ENCODE results near the gene UTS2.

The UTS2 gene, protein sequence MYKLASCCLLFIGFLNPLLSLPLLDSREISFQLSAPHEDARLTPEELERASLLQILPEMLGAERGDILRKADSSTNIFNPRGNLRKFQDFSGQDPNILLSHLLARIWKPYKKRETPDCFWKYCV

DNA sequence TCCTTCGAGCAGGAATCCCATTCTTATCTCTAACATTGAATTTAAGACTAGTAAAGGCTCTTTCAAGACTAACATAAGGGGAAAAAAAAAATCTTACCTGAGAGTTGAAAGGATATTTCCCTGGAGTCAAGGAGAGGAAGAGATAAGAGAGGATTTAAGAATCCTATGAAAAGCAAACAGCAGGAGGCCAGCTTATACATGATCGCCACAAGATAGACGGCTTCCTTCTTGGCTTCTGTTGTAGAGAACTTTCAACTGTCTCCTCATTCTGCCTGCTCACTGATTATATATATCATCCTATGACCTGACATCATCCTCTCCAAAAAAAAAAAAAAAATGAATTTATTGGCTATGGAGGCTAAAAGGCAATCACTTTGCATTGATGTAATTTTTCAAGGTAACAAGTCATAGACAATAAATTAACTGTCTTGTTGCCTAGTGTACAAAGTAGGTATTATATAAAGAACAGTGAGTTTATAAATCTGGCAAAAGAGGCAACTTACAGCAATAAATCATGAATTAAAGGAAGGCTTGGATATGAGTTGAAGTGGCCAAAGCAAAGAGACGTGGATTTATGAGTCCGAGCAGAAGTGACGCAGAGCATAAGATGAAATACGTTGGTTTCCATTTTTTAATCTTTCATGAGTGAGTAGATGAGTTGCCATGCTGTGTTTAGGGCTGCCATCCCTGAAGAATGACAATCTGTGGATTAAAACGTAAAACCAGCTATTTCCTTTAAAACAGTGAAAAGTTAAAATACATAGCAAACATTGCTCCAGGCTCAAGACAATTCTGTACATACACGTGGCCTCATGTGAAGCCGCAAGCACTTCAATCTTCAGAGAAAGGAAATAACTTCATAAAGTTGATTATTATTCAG is at the start of gene UTS2:
UTS2 (minus strand) TSS at position 262 of the 880 bp plus-strand sequence; CDS start at position 200, 62 bp downstream.
- DNase-seq: no peak
- in situ Hi-C loops (cut with HindIII; ENCODE audit: low pct_ligation_motif_present, low pct_unique_long_range_greater_than_20kb, low sequenced_read_pairs): no loop called here

DNA sequence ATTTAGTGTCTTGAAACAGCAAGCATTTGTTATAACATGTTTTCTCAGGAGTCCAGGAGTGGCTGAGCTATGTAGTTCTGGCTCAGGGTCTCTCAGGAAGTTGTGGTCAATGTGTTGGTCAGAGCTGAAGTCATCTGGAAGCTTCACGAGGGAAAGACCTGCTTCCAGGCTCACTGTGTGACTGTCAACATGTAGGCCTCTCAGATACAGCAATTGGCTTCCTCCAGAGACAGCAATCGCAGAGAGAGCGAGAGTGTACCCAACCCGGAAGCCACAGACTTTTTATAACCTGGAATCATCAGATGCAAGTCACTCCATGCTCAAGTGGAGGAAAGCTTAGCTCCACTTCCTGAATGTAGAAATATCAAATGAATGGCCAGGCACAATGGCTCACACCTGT is 46.9 kb upstream of the UTS2 start:
- DNase-seq: no peak
- in situ Hi-C loops (cut with HindIII; ENCODE audit: low pct_ligation_motif_present, low pct_unique_long_range_greater_than_20kb, low sequenced_read_pairs): no loop called here

- no peak for DNase-seq
- in situ Hi-C loops (cut with HindIII; ENCODE audit: low pct_ligation_motif_present, low pct_unique_long_range_greater_than_20kb, low sequenced_read_pairs): no loop called here
These were observed 46.1 kb upstream of the UTS2 start for GRCh38 chr1:7898962-7899361.

GRCh38 chr1:7896994-7897393 is 44.1 kb upstream of the UTS2 start:
- DNase-seq: no peak
- in situ Hi-C loops (cut with HindIII; ENCODE audit: low pct_ligation_motif_present, low pct_unique_long_range_greater_than_20kb, low sequenced_read_pairs): no loop called here

- DNase-seq: peak; percentile 9
- in situ Hi-C loops (cut with HindIII; ENCODE audit: low pct_ligation_motif_present, low pct_unique_long_range_greater_than_20kb, low sequenced_read_pairs): no loop called here
These were observed 40.8 kb upstream of the UTS2 start for GRCh38 chr1:7893529-7894180.

- no peak for DNase-seq
- in situ Hi-C loops (cut with HindIII; ENCODE audit: low pct_ligation_motif_present, low pct_unique_long_range_greater_than_20kb, low sequenced_read_pairs): no loop called here
These were observed 38.9 kb upstream of the UTS2 start for GRCh38 chr1:7891804-7892203.

DNA sequence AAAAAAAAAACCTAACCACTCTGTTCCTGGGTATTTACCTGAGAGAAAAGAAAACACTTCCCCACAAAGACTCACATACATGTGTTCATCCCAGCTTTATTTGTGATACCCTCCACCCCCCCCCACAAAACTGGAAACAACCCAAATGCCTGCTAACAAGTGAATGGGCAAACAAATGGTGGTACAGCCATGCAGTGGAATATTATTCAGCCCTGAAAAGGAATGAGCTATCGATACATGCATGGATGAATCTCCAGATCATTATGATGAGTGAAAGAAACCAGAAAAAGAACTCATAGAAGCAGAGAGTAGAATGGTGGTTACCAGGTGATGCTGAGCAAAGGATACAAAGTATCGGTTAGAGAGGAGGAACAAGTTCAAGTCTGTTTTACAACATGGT is 38.0 kb upstream of the UTS2 start:
- in situ Hi-C loops (cut with HindIII; ENCODE audit: low pct_ligation_motif_present, low pct_unique_long_range_greater_than_20kb, low sequenced_read_pairs): no loop called here

GRCh38 chr1:7888248-7889081 is 35.6 kb upstream of the UTS2 start:
- in situ Hi-C loops (cut with HindIII; ENCODE audit: low pct_ligation_motif_present, low pct_unique_long_range_greater_than_20kb, low sequenced_read_pairs): no loop called here

More for the DNA sequence above, 38.0 kb upstream of the UTS2 start:
- no peak for DNase-seq

DNA sequence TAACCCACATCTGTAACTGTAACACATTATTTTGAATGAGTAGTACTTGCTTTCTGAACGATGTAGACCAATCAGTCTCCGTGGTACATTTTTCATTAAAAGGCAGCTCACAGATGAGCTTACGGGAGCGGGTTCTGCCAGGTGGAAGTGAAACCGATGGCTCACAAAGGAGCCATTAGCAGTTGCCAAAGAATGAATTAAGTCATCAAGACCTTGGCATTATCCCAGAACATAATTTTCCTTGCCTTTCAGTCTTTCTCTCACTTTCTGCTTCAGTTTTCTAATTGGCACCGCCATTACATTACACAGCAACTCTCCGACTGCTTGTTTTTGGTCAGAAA is 33.5 kb upstream of the UTS2 start:
- DNase-seq: no peak
- in situ Hi-C loops (cut with HindIII; ENCODE audit: low pct_ligation_motif_present, low pct_unique_long_range_greater_than_20kb, low sequenced_read_pairs): no loop called here

More at GRCh38 chr1:7888248-7889081, 35.6 kb upstream of the UTS2 start:
- DNase-seq: no peak

GRCh38 chr1:7885513-7886404 is 32.9 kb upstream of the UTS2 start:
- DNase-seq: no peak
- in situ Hi-C loops (cut with HindIII; ENCODE audit: low pct_ligation_motif_present, low pct_unique_long_range_greater_than_20kb, low sequenced_read_pairs): no loop called here

DNA sequence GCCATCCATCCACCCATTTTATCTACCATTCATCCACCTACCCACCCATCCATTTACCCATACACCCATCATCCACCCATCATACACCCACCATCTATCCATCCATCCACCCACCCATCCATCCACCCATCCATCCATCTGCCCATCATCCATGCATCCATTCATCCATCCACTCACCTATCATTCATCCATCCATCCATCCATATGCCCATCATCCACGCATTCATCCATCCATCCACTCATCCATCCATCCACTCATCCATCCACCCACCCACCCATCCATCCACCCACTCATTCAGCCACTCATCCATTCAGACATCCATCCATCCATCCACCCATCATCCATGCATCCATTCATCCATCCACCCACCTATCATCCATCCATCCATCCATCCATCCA is 31.9 kb upstream of the UTS2 start:
- in situ Hi-C loops (cut with HindIII; ENCODE audit: low pct_ligation_motif_present, low pct_unique_long_range_greater_than_20kb, low sequenced_read_pairs): no loop called here
- DNase-seq: no peak

GRCh38 chr1:7879228-7879627 is 26.4 kb upstream of the UTS2 start:
- in situ Hi-C loops (cut with HindIII; ENCODE audit: low pct_ligation_motif_present, low pct_unique_long_range_greater_than_20kb, low sequenced_read_pairs): no loop called here
- no peak for DNase-seq

DNA sequence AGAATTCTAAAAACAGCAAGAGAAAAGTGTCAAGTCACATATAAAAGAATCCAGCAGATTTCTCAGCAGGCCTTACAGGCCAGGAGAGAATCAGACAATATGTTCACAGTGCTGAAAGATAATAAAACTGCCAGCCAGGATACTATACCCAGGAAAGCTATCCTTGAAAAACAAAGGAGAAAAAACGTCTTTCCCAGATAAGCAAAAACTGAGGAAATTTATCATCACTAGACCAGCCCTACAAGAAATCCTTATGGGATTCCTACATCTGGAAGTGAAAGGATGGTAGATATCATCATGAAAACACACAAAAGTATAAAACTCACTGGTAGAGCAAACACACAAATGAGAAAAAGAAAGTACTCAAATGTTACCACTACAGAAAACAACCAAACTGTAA is 25.2 kb upstream of the UTS2 start:
- DNase-seq: no peak
- in situ Hi-C loops (cut with HindIII; ENCODE audit: low pct_ligation_motif_present, low pct_unique_long_range_greater_than_20kb, low sequenced_read_pairs): no loop called here

- DNase-seq: no peak
- in situ Hi-C loops (cut with HindIII; ENCODE audit: low pct_ligation_motif_present, low pct_unique_long_range_greater_than_20kb, low sequenced_read_pairs): no loop called here
These were observed 21.2 kb upstream of the UTS2 start for GRCh38 chr1:7873801-7874795.

DNA sequence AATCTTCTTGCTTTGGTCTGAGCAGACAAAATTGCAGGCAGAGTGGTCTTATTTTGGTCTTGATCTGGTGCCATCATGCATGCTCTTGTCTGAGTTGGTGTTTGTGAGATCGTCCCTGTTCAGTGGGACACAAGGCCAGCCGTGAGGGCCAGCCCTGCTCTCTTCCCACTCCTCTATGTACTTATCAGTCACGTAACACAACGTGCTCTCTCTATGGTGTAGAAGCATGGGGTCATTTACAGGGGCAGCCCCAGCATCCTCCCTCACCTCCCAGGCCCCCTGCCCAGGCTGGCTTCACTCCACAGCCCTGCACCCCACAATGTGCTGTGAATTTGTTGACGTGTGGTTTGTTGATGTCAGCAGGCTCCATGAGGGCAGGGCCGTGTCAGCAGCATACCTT is 18.3 kb upstream of the UTS2 start:
- DNase-seq: no peak
- in situ Hi-C loops (cut with HindIII; ENCODE audit: low pct_ligation_motif_present, low pct_unique_long_range_greater_than_20kb, low sequenced_read_pairs): no loop called here

GRCh38 chr1:7869136-7869920 is 16.5 kb upstream of the UTS2 start:
- in situ Hi-C loops (cut with HindIII; ENCODE audit: low pct_ligation_motif_present, low pct_unique_long_range_greater_than_20kb, low sequenced_read_pairs): no loop called here
- no peak for DNase-seq

Data from ACHN (cell line).